H1 (cell line): ENCODE data around the gene RAD51B. TPM values are rescaled to one million over a fixed set of nuclear protein-coding genes. Genes with fewer than 3 reads are reported as not detected.

ENCODE experiments used
- CHD1 ChIP-seq: IDR thresholded peaks from 2 replicates; pipeline ENCODE4 v1.6.1; 2012; ENCODE audit warnings: low read depth, low read length, improper control_type of control experiment
- CTBP2 ChIP-seq: IDR thresholded peaks from 2 replicates; pipeline ENCODE4 v1.7.0; 2011; ENCODE audit warnings: borderline replicate concordance, mild to moderate bottlenecking, moderate library complexity, mixed read lengths, low read length; ENCODE audit not compliant: insufficient read depth, insufficient read length
- EP300 ChIP-seq, 2 experiments: IDR thresholded peaks; 1 replicate in 1 of 2; 2 replicates in 1 of 2; pipeline ENCODE4 v1.6.1; 2011 to 2012; ENCODE audit warnings: low read depth in 2 of 2, low read length in 2 of 2, mild to moderate bottlenecking in 2 of 2, borderline replicate concordance in 1 of 2, inconsistent platforms in 1 of 2, moderate library complexity in 1 of 2
- NRF1 ChIP-seq: IDR thresholded peaks from 2 replicates; pipeline ENCODE4 v1.6.1; 2011; ENCODE audit warnings: mild to moderate bottlenecking, low read depth, low read length, improper control_type of control experiment
- PHF8 ChIP-seq: fragments of 200-600 bp; sonication (generic); conservative IDR thresholded peaks from 2 replicates; pipeline ENCODE4 v1.7.1; 2012; ENCODE audit warnings: low read depth, mild to moderate bottlenecking, inconsistent platforms, low read length, moderate library complexity
- RAD21 ChIP-seq, 2 experiments: IDR thresholded peaks in 1 of 2; conservative IDR thresholded peaks in 1 of 2; 2 replicates each; pipeline ENCODE4 v1.6.1; 2011; ENCODE audit warnings: low read depth in 2 of 2, low read length in 2 of 2, improper control_type of control experiment in 1 of 2, inconsistent platforms in 1 of 2, mild to moderate bottlenecking in 1 of 2, moderate library complexity in 1 of 2
- SIN3A ChIP-seq, 2 experiments: IDR thresholded peaks in 1 of 2; conservative IDR thresholded peaks in 1 of 2; 2 replicates each; pipeline ENCODE4 v1.6.1; 2011 to 2012; ENCODE audit warnings: low read length in 2 of 2, improper control_type of control experiment in 1 of 2, low read depth in 1 of 2, mild to moderate bottlenecking in 1 of 2
- polyA plus RNA-seq, 7 experiments: library from polyadenylated mRNA; depleted of rRNA in 3 of 7; stranded (reverse) in 5 of 7; unstranded in 2 of 7; fragments of >200 nt in 5 of 7; fragments of 200-250 nt in 2 of 7; gene quantifications; 1 replicate in 5 of 7; 2 replicates in 1 of 7; 4 replicates in 1 of 7; pipeline versions ENCODE4 v1.2.1 to v1.2.3, GENCODE V29; 2011 to 2013; ENCODE audit warnings: missing spikeins in 2 of 7, mixed read lengths in 2 of 7
- total RNA-seq: library from RNA; stranded (reverse); fragmentation: NEBNext Ultra II Directional; extraction: Animal tissue kit (Norgen Biotek cat#: 25700); gene quantifications from 2 replicates; pipeline ENCODE4 v1.2.1, GENCODE V29; 2021
- TF ChIP-seq, protein P1 (sequence below): IDR thresholded peaks from 2 replicates; pipeline ENCODE4 v1.6.1; 2012; ENCODE audit warnings: inconsistent platforms

The RAD51B gene
- total and polyA plus RNA-seq, 2 of the 8 experiments (the other 6 are each of a cell fraction or from before 2014, with no cell fraction given) = 3.9 to 14.9 TPM

DNA sequence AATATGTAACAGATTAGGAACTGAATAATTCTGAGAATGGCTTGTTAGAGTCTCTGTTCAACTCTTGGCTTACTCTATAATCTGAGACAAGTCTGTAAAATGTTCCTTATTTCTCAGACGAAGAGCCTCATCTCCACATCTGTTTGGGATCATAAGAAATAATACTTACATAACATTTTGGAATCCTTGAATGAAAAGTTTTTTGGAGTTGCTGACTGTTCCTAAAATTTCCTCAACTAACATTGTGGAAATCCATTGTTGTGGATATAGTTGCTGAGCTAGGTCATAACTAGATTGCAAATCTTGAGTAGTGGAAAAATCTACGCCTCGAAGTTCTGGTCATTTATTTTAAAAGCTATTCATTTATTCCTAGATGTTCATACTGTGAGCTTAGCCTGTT lies 570.4 kb downstream of the RAD51B start (continued):
- no peak for TF ChIP-seq PHF8
- no peak for TF ChIP-seq EP300 (IDR thresholded peaks at IDR 0.05; ENCODE audit: borderline replicate concordance in 1 of 2, low read depth in 2 of 2, low read length in 2 of 2)
- TF ChIP-seq, protein P1, sequence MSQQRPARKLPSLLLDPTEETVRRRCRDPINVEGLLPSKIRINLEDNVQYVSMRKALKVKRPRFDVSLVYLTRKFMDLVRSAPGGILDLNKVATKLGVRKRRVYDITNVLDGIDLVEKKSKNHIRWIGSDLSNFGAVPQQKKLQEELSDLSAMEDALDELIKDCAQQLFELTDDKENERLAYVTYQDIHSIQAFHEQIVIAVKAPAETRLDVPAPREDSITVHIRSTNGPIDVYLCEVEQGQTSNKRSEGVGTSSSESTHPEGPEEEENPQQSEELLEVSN = no peak
- TF ChIP-seq SIN3A (conservative IDR thresholded peaks at IDR 0.05 in 1 of 2, IDR thresholded peaks at IDR 0.05 in 1 of 2; ENCODE audit: low read depth in 1 of 2, low read length in 2 of 2) = no peak
- TF ChIP-seq NRF1 = no peak
- TF ChIP-seq CTBP2 = no peak
- no peak for TF ChIP-seq RAD21 (IDR thresholded peaks at IDR 0.05 in 1 of 2, conservative IDR thresholded peaks at IDR 0.05 in 1 of 2; ENCODE audit: low read depth in 2 of 2, low read length in 2 of 2)
- no peak for TF ChIP-seq CHD1
